A673 (cell line): ENCODE data around the gene PARP16. TPM values are rescaled to one million over a fixed set of nuclear protein-coding genes. Genes with fewer than 3 reads are reported as not detected.

Source experiments
- BruUV-seq: library from RNA; stranded (reverse); fragments of 400-500 nt; replicated peaks from 2 replicates; lab custom pipeline; 2021; lab: Mats Ljungman, UMichigan
- CTCF ChIA-PET: fragments of 300-600 bp; sonication (Branson Sonifier 250); formaldehyde crosslinking; loops from one replicate; lab custom pipeline; 2022; ENCODE audit warnings: antibody characterized with exemption; lab: Charles Lee
- POLR2A ChIA-PET: fragments of 300-600 bp; sonication (Branson Sonifier 250); formaldehyde crosslinking; loops from one replicate; lab custom pipeline; 2022; ENCODE audit warnings: antibody characterized with exemption; ENCODE audit not compliant: low non-redundant PET; lab: Charles Lee
- DNase-seq: peaks from one replicate; pipeline ENCODE4 v3.0.0-alpha.2; 2015; ENCODE audit warnings: low spot score
- H3K27ac ChIP-seq: fragments of 200-600 bp; sonication (generic); 2 replicates; pipeline ENCODE4 v1.5.1; 2016; ENCODE audit warnings: mixed run types, low read depth, mild to moderate bottlenecking, mixed read lengths, antibody characterized with exemption, low read length; ENCODE audit not compliant: poor library complexity, severe bottlenecking
- H3K27me3 ChIP-seq: fragments of 200-600 bp; sonication (generic); replicated peaks from 2 replicates; pipeline ENCODE4 v1.6.1; 2017; ENCODE audit warnings: mixed run types, low read depth, mild to moderate bottlenecking, mixed read lengths, antibody characterized with exemption, low read length; ENCODE audit not compliant: insufficient read depth, poor library complexity
- H3K36me3 ChIP-seq: fragments of 200-600 bp; sonication (generic); 2 replicates; pipeline ENCODE4 v1.6.1; 2016; ENCODE audit warnings: mixed run types, mild to moderate bottlenecking, mixed read lengths, antibody characterized with exemption, low read length; ENCODE audit not compliant: insufficient read depth, poor library complexity, severe bottlenecking
- H3K4me1 ChIP-seq: fragments of 200-600 bp; sonication (generic); 2 replicates; pipeline ENCODE4 v1.6.1; 2017; ENCODE audit warnings: mixed run types, mild to moderate bottlenecking, mixed read lengths, antibody characterized with exemption, low read length; ENCODE audit not compliant: insufficient read depth, poor library complexity, severe bottlenecking
- H3K4me3 ChIP-seq: fragments of 200-600 bp; sonication (generic); 2 replicates; pipeline ENCODE4 v1.5.1; 2016; ENCODE audit warnings: low read depth, mixed run types, mild to moderate bottlenecking, mixed read lengths, low read length; ENCODE audit not compliant: poor library complexity, severe bottlenecking
- H3K9me3 ChIP-seq: fragments of 200-600 bp; sonication (generic); 2 replicates; pipeline ENCODE4 v1.6.1; 2016; ENCODE audit warnings: mixed run types, low read depth, mild to moderate bottlenecking, mixed read lengths, antibody characterized with exemption, low read length; ENCODE audit not compliant: poor library complexity, severe bottlenecking
- CTCF ChIP-seq: fragments of 300-800, 200-600 bp; sonication (generic); conservative IDR thresholded peaks from 2 replicates; pipeline ENCODE4 v1.5.1; 2017; ENCODE audit warnings: low read depth, mild to moderate bottlenecking, antibody characterized with exemption, low read length, moderate library complexity, mixed read lengths
- EZH2 ChIP-seq: fragments of 200-600 bp; sonication (generic); IDR thresholded peaks from 2 replicates; pipeline ENCODE4 v1.6.1; 2017; ENCODE audit warnings: borderline replicate concordance, low read depth, mild to moderate bottlenecking, mixed read lengths, antibody characterized with exemption, low read length; ENCODE audit not compliant: poor library complexity, severe bottlenecking
- intact Hi-C: fragments of 100-400 bp; cut with micrococcal nuclease; formaldehyde crosslinking; loops from one replicate; pipeline ENCODE4 v1.10.0; 2022; ENCODE audit not compliant: unreplicated experiment
- total RNA-seq: library from RNA; stranded (reverse); gene quantifications from 2 replicates; pipeline ENCODE4 v1.2.3, GENCODE V29; 2021

The PARP16 gene
- total RNA-seq, 1 experiment from 2014 or later, result 5.7 TPM

- Histone ChIP-seq H3K27ac (peak within 1 kb of the TSS; percentile 99), H3K27me3 (no peaks in the 10 kb centered on the region)
- BruUV-seq, result TSS peak; percentile 99
These were observed 17.9 kb upstream of the PARP16 start, which contains the start of gene RNU5B-1 for GRCh38 chr15:65304381-65305149. Gene RNU5B-1 (plus strand): TSS chr15:65304677.

GRCh38 chr15:65303687-65304380 lies 17.2 kb upstream of the PARP16 start:
- TSS peak; percentile 89 for BruUV-seq
- Histone ChIP-seq H3K4me3 (peak overlapping the region; percentile 46), H3K9me3 (no peaks in the 10 kb centered on the region), H3K27ac (peak overlapping the region; percentile 99), H3K4me1 (peaks cover 10% of the 10 kb centered on the region), H3K27me3 (no peaks in the 10 kb centered on the region), H3K36me3 (no peaks in the 10 kb centered on the region)
- DNase-seq, result peak; percentile 62
- ChIA-PET CTCF (interaction anchor here (0.5 kb wide), 1 partner anchor 17 kb away, joined by 4 read pairs; the partner anchor contains the start of gene PARP16), POLR2A (interaction anchor here (1.4 kb wide), 1 partner anchor 118 kb away, joined by 9 read pairs; the partner anchor contains the start of gene CLPX)
- no peak for TF ChIP-seq EZH2
- intact Hi-C loops, result loop anchor here (1.0 kb wide), 1 partner anchor 8 kb away; the partner anchor contains the start of gene RNU5A-1

More at GRCh38 chr15:65304381-65305149, 17.9 kb upstream of the PARP16 start, which contains the start of gene RNU5B-1:
- ChIA-PET POLR2A (interaction anchor here (0.5 to 1.4 kb wide), 21 partner anchors 9 to 1220 kb away, joined by 3 to 9 read pairs (median 4); partner anchors contain the start of genes CLPX, INTS14, PARP16 and RNU5A-1), CTCF (interaction anchor here (0.5 kb wide), 1 partner anchor 905 kb away, joined by 4 read pairs; no protein-coding TSS in a partner anchor)
- intact Hi-C loops, result loop anchor here (1.0 kb wide), 1 partner anchor 8 kb away; the partner anchor contains the start of gene RNU5A-1
- peak; percentile 98 for DNase-seq
- H3K4me1 ChIP-seq, result peaks cover 10% of the 10 kb centered on the region
- peak; percentile 96 for TF ChIP-seq CTCF
- no peak for TF ChIP-seq EZH2
- no peaks in the 10 kb centered on the region for H3K9me3 ChIP-seq
- H3K36me3 ChIP-seq, result no peaks in the 10 kb centered on the region
- H3K4me3 ChIP-seq, result peak within 1 kb of the TSS; percentile 46

- no peak for DNase-seq
- no TSS peak for BruUV-seq
- ChIA-PET POLR2A (no interaction called here), CTCF (no interaction called here)
- no peak overlapping the region for H3K4me3 ChIP-seq
- H3K4me1 ChIP-seq, result peaks cover 14% of the 10 kb centered on the region
- intact Hi-C loops, result no loop called here
- no peaks in the 10 kb centered on the region for H3K9me3 ChIP-seq
- TF ChIP-seq EZH2 (no peak), CTCF (no peak)
- H3K27me3 ChIP-seq, result no peaks in the 10 kb centered on the region
- no peaks in the 10 kb centered on the region for H3K36me3 ChIP-seq
- H3K27ac ChIP-seq, result no peak overlapping the region
These were observed 15.4 kb upstream of the PARP16 start for GRCh38 chr15:65302061-65302460.
